A172 (cell line): Measurements from ENCODE around the gene CACNA1I. TPM values are rescaled to one million over a fixed set of nuclear protein-coding genes. Genes with fewer than 3 reads are reported as not detected.
"Not testable (repeated sequence)": the region's sequence is repeated elsewhere in the genome, so short reads cannot be mapped to it uniquely, and the experiment has no call there.

Source experiments
- DNase-seq: peaks from one replicate; pipeline ENCODE4 v3.0.0-alpha.2; 2015; ENCODE audit warnings: low spot score
- total RNA-seq: library from RNA; depleted of rRNA; stranded (reverse); fragments of >200 nt; shearing (Covaris generic); gene quantifications from 2 replicates; pipeline ENCODE4 v1.2.3, GENCODE V29; 2014

The CACNA1I gene
- total RNA-seq, 1 experiment from 2014 or later, result 0.02 TPM

- no peak for DNase-seq
Observed at GRCh38 chr22:39718921-39719475, 148.4 kb downstream of the CACNA1I start.

DNA sequence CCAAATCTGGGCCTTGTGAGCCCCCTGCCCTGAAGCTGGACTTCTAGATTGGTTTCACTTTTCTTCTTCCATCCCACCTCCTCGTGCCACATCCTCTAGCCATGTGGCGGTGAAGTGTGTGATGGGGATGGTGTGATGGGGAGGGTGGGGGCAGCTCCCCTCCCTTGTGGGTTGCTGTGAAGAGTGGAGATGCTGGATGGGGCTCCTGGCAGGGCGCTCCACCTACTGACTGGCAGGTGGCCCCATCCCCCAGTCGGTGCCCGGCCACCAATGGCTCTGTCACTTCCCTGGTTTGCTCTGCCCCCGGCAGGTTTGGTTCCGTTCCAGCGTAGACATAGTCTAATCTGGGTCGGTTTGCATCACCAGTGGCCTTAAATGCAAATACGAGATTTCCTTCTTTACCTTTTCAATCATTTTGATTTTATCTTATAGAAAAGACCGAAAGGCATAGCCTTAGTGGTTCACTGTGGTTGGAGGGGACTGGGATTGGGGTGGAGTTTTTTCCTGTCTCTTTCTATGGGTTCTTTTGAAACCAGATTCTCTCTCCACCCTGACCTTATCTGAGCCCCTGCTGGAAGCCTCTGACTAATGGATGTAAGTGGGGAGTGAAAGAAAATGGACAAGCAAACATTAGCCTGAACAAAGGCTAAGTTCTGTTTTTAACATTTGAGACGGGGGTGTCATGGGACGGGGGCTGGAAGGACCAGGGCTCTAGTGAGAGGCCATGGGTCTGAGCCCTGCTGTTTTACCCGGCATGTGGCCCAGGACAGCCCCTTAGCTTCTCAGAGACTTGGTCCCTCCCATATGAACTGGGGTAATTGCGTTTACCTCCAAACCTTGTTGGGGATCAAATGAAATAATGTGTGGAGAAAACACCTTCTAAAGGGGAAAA lies 149.3 kb downstream of the CACNA1I start:
- no peak for DNase-seq

DNA sequence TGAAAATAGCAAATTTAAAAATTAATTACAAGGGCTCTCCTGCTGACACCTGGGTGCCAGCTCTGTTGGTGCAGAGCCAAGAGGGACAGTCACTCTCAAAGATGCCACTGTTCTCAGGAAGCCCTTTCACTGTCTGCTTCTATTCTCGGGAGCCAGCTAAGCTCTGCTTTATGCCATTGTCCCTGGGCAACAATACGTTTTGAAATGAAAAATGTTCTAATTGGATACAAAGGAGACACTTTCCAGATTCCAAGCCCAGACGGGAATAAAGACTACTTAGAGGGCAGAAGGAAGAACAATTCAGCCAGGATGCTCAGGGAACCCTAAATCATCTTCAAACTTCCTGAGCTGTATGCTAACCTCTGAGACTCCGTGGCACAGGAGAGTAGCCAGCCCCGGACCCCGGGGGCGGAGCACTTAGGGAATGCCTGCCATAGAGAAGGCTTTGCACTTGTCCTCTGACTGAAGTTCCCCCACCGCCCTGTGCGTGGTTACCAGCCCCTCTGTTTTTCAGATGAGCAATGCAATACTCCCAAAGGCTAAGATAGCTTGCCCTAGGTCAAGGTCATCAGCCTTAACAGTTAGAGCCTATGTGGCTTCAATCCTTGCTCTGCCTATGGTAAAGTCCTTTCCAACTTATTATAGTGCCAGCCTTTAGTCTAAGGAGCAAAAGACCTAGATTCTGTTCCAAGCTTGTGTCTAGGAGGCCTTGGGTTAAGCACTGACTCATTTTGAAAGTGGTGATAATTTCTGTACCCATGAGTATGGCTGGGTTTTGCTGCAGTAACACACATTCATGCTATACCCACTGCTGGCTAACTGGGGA lies 150.9 kb downstream of the CACNA1I start:
- no peak for DNase-seq

GRCh38 chr22:39722032-39722325 lies 151.4 kb downstream of the CACNA1I start:
- no peak for DNase-seq

GRCh38 chr22:39722501-39722900 lies 151.9 kb downstream of the CACNA1I start:
- no peak for DNase-seq

DNA sequence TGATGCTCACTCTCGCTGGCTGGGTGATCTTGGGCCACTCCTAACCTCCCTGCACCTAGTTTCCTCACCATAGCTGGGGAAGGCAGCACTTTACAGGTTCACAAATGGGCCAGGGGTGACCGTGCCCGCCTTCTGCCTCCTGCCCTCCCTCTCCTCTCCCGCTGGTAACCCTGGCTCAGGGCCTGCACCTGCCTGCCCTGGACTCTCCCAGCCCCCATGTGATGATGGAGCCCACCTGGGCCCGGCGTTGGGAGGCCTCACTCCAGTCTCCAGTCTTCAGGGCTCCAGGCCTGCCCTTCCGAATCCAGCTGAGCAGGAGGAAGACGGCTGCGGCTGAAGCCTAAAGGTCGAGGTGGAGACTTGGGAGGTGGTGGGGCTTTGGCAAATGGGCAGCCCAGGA lies 152.9 kb downstream of the CACNA1I start:
- DNase-seq, result no peak

GRCh38 chr22:39723899-39724351 lies 153.4 kb downstream of the CACNA1I start:
- DNase-seq, result peak; percentile 69

GRCh38 chr22:39724390-39724789 lies 153.8 kb downstream of the CACNA1I start:
- peak; percentile 27 for DNase-seq

- DNase-seq, result no peak
Observed at GRCh38 chr22:39724857-39725256, 154.3 kb downstream of the CACNA1I start.

- DNase-seq, result no peak
Observed at GRCh38 chr22:39725351-39726035, 154.9 kb downstream of the CACNA1I start.

GRCh38 chr22:39727541-39727940 lies 157.0 kb downstream of the CACNA1I start:
- DNase-seq, result peak; percentile 28

DNA sequence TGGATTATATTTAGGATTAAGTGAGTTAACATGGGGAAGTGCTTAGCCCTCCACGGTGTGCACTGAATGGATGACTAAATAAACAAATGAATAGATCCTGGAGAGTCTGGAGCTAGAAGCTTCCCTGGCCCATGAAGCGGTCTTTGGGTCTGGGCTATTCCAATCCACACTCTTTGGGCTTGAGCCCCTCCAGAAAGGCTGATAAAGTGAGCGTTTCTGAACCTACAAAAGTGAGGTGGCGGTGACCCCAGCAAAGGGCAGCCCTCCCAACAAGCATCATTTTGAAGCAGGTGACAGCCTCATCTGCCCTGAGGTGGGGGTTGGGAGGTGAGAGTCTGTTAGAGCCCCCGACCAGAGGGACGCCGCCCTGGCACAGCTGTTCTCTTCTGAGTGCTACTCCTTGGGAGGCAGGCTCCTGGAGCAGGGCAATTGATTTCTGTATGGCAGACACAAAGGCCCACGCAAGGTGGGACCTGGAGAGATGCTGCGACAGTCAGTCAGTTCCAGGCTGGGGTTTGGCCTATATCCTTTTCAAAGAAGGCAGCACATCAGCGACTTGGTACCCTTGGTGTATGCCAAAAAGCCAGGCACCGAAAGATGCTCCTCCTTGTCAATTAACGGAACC lies 157.8 kb downstream of the CACNA1I start:
- no peak for DNase-seq

DNA sequence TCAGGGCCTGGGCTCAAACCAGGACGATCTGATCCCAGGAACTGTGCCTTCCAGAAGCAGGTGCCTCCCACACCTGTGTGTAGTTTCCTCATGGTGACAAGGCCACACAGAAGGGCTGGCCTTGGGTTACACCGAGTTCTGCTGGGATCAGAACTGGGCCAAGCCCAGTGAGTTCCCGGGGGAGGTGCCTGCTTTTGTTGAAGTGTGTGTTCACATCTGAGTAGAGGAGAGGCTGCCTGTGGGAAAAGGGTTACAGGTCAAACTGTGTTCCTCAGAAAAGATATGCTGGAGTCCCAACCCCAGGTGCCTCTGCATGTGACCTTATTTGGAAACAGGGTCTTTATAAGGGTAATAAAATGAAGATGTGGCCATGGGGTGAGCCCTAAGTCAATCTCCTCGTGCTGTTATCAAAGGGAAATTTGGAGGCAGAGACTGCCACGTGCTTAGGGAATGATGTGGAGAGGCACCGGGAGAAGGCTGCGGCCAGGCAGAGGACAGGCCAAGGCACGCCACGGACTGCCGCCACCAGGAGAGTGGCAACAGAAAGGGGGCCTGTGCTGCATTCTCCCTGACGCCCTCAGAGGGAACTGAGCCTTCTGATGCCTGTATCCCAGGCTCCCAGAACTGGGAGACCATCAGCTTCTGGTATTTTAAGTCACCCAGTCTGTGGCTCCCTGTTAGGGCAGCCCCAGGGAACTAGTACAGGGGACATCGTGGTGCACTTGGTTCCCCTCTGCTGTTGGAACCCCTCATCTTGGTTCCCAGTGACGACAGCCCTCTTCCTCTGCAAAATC lies 158.8 kb downstream of the CACNA1I start:
- DNase-seq, result no peak

DNA sequence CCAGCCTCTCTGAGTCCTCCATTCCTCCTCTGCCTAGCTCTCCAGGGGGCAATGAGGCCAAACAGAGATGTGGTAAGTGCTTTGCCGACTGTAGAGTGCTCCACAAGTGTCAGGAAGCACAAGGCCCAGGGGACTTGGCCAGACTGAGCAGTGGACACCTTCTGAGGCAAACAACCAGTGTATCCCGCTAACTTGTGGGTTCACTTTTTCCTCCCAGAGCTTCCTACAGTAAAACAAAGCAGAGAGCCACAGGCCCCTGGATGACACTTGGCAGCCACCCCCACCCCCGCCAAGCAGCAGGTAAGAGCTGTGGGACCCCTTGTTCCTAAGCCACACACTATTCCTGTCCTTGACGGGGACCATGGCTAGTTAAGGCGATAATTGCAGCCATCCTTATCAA lies 160.9 kb downstream of the CACNA1I start:
- DNase-seq, result no peak

DNA sequence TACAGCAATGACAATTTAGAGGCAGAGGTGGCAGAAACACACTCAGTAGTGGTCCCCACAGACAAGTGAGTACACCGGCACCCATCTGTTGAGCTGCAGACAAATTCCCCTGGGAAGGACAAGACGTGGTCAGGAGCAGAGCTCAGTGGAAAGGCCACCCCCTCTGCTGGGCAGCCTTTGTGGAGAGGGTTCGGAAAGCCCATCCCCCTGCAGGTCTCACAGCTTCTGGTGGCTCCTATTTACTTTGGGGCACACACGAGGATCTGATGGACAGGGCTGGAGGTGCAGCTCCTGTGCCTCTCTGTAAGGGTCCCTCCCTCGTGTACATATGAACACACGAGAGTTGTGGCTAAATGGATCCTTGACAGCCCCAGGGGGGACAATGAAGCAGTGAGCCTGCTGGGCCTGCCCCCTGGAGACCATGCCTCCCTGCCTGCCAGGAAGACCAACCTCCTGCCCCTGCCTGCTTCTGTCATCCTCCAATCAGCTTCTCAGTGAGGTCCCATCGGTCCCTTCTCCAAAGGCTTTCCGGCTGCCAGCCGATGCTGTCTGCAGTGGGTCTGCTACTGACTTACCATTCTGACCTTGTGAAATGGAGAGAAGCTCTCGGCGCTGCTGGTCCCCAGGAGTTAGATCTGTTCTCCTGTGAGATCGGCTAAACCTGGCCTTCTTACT lies 161.5 kb downstream of the CACNA1I start:
- no peak for DNase-seq

DNA sequence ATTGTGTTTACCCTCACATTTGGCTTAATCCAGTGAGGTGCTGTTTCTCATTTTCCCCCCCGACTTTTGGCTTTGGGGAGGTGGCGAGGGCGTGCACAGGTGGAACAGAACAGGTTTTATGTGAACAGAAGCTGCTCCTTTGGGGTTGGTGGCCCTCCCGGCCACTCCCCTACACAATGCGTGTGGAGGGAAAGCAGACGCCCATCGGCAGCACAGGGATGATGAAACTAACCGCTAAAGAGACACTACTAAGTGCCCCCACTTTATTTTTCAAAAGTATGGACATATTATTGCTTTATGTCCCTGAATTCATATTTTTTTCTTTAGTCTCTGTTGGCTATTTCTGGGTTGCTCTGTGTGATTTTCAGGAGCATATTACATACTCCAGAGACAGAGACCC lies 162.1 kb downstream of the CACNA1I start:
- no peak for DNase-seq

DNA sequence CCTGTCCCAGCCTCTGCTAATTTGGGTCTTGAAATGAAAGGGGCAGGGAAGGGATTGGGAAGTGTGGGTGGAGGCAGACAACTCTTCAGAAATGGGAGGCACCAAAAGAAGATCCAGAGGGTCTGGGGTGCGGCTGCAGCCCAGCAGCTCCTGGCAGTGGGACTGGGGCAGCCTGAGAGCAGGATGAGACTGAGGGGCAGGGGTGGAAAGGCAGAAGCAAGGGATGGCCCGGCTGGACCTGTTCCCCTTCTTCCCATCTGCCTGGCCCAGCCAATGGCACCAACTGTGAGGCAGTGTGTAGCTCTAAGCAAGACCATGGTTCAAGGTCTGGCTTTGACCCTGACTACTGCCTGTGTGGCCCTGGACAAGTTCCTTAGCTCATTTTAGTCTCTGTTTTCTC lies 162.6 kb downstream of the CACNA1I start:
- no peak for DNase-seq

- not testable (repeated sequence) for DNase-seq
Observed at GRCh38 chr22:39734046-39734445, 163.5 kb downstream of the CACNA1I start.

DNA sequence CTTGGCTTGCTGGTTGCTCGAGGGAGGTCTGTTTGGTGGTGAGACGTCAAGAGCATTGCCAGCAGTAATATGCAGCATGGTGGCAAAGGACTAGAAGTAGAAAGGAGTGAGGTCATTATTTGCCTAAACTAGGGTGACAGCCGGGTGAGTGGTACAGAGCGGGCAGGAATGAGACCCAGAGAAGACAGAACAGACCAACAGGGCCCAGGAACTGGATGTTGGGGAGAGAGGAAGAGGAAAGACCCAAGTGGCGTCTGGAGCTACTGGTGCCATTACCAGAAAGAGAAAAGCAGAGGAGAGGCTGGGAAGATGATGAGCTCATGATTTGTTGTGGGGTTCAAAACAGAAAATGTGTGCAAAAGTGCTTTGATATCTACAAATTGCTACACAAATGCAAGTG lies 164.3 kb downstream of the CACNA1I start:
- no peak for DNase-seq

GRCh38 chr22:39735776-39736175 lies 165.2 kb downstream of the CACNA1I start:
- no peak for DNase-seq
